SK-N-SH treated with all-trans-retinoic acid at 6 μM for 48 hours (cell line): ENCODE results near the gene DDX42.

Source experiments
- ARNTL ChIP-seq: fragments of 450-650 bp; formaldehyde crosslinking; IDR thresholded peaks from 2 replicates; pipeline ENCODE4 v1.5.0; 2020; ENCODE audit warnings: low read depth, mild to moderate bottlenecking, moderate library complexity, borderline replicate concordance
- BACH2 ChIP-seq: fragments of 250-450 bp; sonication (Bioruptor Pico); IDR thresholded peaks from 2 replicates; pipeline ENCODE4 v1.9.0; 2021; ENCODE audit warnings: mild to moderate bottlenecking, borderline replicate concordance
- CSDC2 ChIP-seq: fragments of 250-450 bp; sonication (Bioruptor Pico); IDR thresholded peaks from 2 replicates; pipeline ENCODE4 v1.5.0; 2020; ENCODE audit warnings: mild to moderate bottlenecking, moderate library complexity
- CSRNP3 ChIP-seq: fragments of 250-450 bp; sonication (Bioruptor Pico); IDR thresholded peaks from 2 replicates; pipeline ENCODE4 v1.5.1; 2021; ENCODE audit warnings: mild to moderate bottlenecking, moderate library complexity
- ISL1 ChIP-seq: fragments of 250-450 bp; sonication (Bioruptor Pico); IDR thresholded peaks from 2 replicates; pipeline ENCODE4 v2.1.2; 2022; ENCODE audit warnings: mild to moderate bottlenecking, moderate library complexity
- PPARA ChIP-seq: fragments of 250-450 bp; sonication (Bioruptor Pico); IDR thresholded peaks from 2 replicates; pipeline ENCODE4 v1.5.0; 2020; ENCODE audit warnings: mild to moderate bottlenecking, borderline replicate concordance
- RARB ChIP-seq: fragments of 250-450 bp; sonication (Bioruptor Pico); IDR thresholded peaks from 2 replicates; pipeline ENCODE4 v1.8.0; 2021; ENCODE audit warnings: mild to moderate bottlenecking, moderate library complexity
- TOX ChIP-seq: fragments of 250-450 bp; sonication (Bioruptor Pico); IDR thresholded peaks from 2 replicates; pipeline ENCODE4 v1.8.0; 2021; ENCODE audit warnings: mild to moderate bottlenecking, moderate library complexity, borderline replicate concordance
- ZFP30 ChIP-seq: fragments of 450-650 bp; formaldehyde crosslinking; IDR thresholded peaks from 2 replicates; pipeline ENCODE4 v1.5.0; 2022; ENCODE audit warnings: mild to moderate bottlenecking, moderate library complexity
- ZNF70 ChIP-seq: fragments of 450-650 bp; formaldehyde crosslinking; IDR thresholded peaks from 2 replicates; pipeline ENCODE4 v1.5.0; 2020; ENCODE audit warnings: mild to moderate bottlenecking, moderate library complexity
- ZNF8 ChIP-seq: fragments of 450-650 bp; formaldehyde crosslinking; IDR thresholded peaks from 2 replicates; pipeline ENCODE4 v1.5.0; 2020; ENCODE audit warnings: mild to moderate bottlenecking, moderate library complexity

GRCh38 chr17:63798572-63799106, 24.7 kb downstream of the DDX42 start:
- no peak for TF ChIP-seq ZFP30 (CRISPR knock-in tag)
- TF ChIP-seq RARB, result no peak
- TF ChIP-seq PPARA (CRISPR knock-in tag), result no peak
- no peak for TF ChIP-seq CSDC2 (CRISPR knock-in tag)
- TF ChIP-seq ISL1 (CRISPR knock-in tag), result no peak
- TF ChIP-seq ZNF70, result no peak
- TF ChIP-seq ARNTL (CRISPR knock-in tag), result no peak
- TF ChIP-seq BACH2, result no peak
- TF ChIP-seq CSRNP3 (CRISPR knock-in tag), result no peak
- no peak for TF ChIP-seq ZNF8
- no peak for TF ChIP-seq TOX (CRISPR knock-in tag)
